Measurements from ENCODE around the gene PRELID2. TPM values are rescaled to one million over a fixed set of nuclear protein-coding genes. Genes with fewer than 3 reads are reported as not detected.

The PRELID2 gene
- total RNA-seq, 3 donors from 2014 or later: 60.0 to 151 (median 77.9) TPM

DNA sequence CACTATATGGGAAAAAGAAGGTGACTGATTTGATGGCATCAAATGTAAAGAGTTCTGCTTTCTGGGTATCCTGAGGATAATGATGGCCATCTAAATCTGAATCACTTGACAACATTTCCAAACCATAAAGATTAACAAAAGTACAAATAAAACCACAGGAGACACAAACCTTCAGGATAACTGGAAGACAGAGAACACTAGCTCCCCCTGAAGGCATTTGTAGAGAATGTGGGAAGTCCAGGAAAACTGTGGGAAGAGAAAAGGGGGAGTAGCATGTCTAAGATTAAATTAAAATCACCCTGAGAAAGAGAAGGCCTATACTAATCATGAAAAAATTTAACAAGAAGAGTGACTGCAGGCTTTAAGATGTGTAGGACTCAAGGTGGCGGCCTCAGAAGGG, 116.2 kb downstream of the PRELID2 start:
- Histone ChIP-seq H3K36me3 (ENCODE audit: low read depth) (no peaks in the 10 kb centered on the region), H3K4me3 (no peak overlapping the region), H3K9me3 (no peaks in the 10 kb centered on the region), H3K4me1 (ENCODE audit: low read depth) (no peaks in the 10 kb centered on the region)
- intact Hi-C loops (cut with DNase I, micrococcal nuclease): no loop called here
- TF ChIP-seq, protein P1, sequence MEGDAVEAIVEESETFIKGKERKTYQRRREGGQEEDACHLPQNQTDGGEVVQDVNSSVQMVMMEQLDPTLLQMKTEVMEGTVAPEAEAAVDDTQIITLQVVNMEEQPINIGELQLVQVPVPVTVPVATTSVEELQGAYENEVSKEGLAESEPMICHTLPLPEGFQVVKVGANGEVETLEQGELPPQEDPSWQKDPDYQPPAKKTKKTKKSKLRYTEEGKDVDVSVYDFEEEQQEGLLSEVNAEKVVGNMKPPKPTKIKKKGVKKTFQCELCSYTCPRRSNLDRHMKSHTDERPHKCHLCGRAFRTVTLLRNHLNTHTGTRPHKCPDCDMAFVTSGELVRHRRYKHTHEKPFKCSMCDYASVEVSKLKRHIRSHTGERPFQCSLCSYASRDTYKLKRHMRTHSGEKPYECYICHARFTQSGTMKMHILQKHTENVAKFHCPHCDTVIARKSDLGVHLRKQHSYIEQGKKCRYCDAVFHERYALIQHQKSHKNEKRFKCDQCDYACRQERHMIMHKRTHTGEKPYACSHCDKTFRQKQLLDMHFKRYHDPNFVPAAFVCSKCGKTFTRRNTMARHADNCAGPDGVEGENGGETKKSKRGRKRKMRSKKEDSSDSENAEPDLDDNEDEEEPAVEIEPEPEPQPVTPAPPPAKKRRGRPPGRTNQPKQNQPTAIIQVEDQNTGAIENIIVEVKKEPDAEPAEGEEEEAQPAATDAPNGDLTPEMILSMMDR (IDR thresholded peaks at IDR 0.05): no peak
- DNase-seq (no peak), ATAC-seq (no peak)

DNA sequence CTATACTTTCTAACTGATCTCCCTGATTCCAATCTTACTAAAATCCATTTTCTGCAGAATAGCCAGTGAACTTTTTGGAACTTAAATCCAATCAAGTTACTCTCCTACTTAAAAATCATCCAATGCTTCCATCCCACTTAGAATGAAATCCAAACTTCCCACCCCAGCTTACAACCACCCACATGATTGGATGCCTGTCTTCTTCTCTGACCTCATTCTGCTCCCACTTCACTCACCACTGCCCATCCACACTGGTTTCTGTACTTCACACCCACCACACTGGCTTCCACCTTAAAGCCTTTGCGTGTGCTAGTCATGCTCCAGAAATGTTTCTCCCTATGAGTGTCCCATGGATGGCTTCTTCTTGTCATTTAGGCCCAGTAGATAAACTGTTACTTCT, 119.7 kb downstream of the PRELID2 start:
- ATAC-seq (no peak), DNase-seq (no peak)
- no peaks in the 10 kb centered on the region for H3K9me3 ChIP-seq
- TF ChIP-seq, protein P1 (IDR thresholded peaks at IDR 0.05): no peak
- H3K36me3 ChIP-seq (ENCODE audit: low read depth): no peaks in the 10 kb centered on the region
- H3K4me1 ChIP-seq (ENCODE audit: low read depth): no peaks in the 10 kb centered on the region
- intact Hi-C loops (cut with DNase I, micrococcal nuclease): no loop called here
- H3K4me3 ChIP-seq: no peak overlapping the region

DNA sequence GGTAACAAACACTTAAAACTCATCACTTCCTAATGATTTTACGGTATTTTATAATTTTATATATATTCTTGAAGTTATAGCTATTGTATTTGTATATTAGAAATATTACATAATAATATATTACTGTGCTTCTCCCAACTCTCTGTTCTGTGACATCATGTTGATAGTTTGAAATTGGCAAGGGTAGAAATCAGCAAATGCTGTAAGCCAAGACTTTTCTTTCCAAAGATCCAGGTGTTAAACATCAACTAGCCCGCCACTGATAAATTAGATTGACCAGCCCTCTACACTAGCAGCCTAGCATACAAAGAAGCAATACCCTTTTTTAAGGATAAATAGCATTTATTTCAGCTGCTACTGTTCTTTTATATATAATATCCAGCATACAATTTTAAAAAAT, 122.9 kb downstream of the PRELID2 start:
- ATAC-seq (no peak), DNase-seq (no peak)
- no peak overlapping the region for H3K4me3 ChIP-seq
- intact Hi-C loops (cut with DNase I, micrococcal nuclease): no loop called here
- no peaks in the 10 kb centered on the region for H3K4me1 ChIP-seq (ENCODE audit: low read depth)
- TF ChIP-seq, protein P1 (IDR thresholded peaks at IDR 0.05): no peak
- no peaks in the 10 kb centered on the region for H3K36me3 ChIP-seq (ENCODE audit: low read depth)
- H3K9me3 ChIP-seq: no peaks in the 10 kb centered on the region

DNA sequence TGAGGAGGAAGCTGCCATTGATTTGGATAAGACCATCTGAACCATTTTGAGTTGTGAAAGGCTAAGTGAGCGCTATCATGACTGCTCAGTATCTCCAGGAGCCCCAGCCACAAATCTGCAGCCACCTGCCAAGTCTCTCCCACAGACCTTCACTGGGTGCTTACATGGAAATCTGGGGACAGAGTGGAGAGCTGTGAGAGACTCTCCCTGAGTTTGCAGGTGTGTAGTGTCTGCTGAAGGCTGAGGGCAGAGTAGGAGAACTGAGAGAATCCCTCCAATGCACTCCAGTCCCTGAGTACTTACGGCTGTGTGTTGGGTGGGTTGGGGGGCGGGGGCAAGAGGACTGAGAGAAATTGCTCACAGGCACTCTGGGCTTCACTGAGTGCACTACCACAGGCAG, 123.7 kb downstream of the PRELID2 start:
- DNase-seq: no peak
- no peak overlapping the region for H3K4me3 ChIP-seq
- H3K9me3 ChIP-seq: no peaks in the 10 kb centered on the region
- intact Hi-C loops (cut with DNase I, micrococcal nuclease): no loop called here
- no peak for ATAC-seq
- no peaks in the 10 kb centered on the region for H3K36me3 ChIP-seq (ENCODE audit: low read depth)
- no peaks in the 10 kb centered on the region for H3K4me1 ChIP-seq (ENCODE audit: low read depth)
- TF ChIP-seq, protein P1 (IDR thresholded peaks at IDR 0.05): no peak

Other genes starting within 250 kb of the PRELID2 start
- gene GRXCR2, start 37.7 kb upstream of the PRELID2 start, total RNA-seq: not detected
- gene SH3RF2, start 101.2 kb upstream of the PRELID2 start, total RNA-seq: 10 to 100 TPM; 36.8 to 99.7 (median 61.5) TPM

Measured in mucosa of descending colon (tissue), 3 donors.